H1 (cell line): Measurements from ENCODE around the gene FBLN5. TPM values are rescaled to one million over a fixed set of nuclear protein-coding genes. Genes with fewer than 3 reads are reported as not detected.

ENCODE experiments used
- CTCF ChIA-PET: fragments of 300-600 bp; sonication (Branson Sonifier 250); formaldehyde crosslinking; loops from one replicate; lab custom pipeline; 2021; ENCODE audit not compliant: partially characterized antibody; lab: Charles Lee
- POLR2A ChIA-PET: fragments of 300-600 bp; sonication (Branson Sonifier 250); formaldehyde crosslinking; loops from one replicate; lab custom pipeline; 2021; ENCODE audit warnings: inconsistent platforms; ENCODE audit not compliant: partially characterized antibody; lab: Charles Lee
- DNase-seq, 2 experiments: peaks; one replicate each; pipeline versions ENCODE4 v3.0.0 to v3.0.0-alpha.2; 2010 to 2022; ENCODE audit warnings: low spot score in 2 of 2, low read depth in 1 of 2, mixed read lengths in 1 of 2
- FAIRE-seq: peaks from 2 replicates; lab custom pipeline; 2011; peaks lifted over from hg19 to GRCh38; lab: Jason Lieb, UNC
- H2AFZ ChIP-seq: 2 replicates; pipeline ENCODE4 v1.8.1; 2012; ENCODE audit warnings: low read length, inconsistent platforms
- H2AK5ac ChIP-seq: 2 replicates; pipeline ENCODE4 v1.6.1; 2013; ENCODE audit warnings: low read depth, low read length
- H2BK120ac ChIP-seq: replicated peaks from 2 replicates; pipeline ENCODE3; 2013; ENCODE audit warnings: low read depth, low read length, inconsistent platforms
- H2BK12ac ChIP-seq: 2 replicates; pipeline ENCODE4 v1.6.1; 2013; ENCODE audit warnings: low read depth, low read length
- H2BK15ac ChIP-seq: 2 replicates; pipeline ENCODE4 v1.6.1; 2013; ENCODE audit warnings: low read length
- H2BK20ac ChIP-seq: 2 replicates; pipeline ENCODE4 v1.6.1; 2013; ENCODE audit warnings: low read length
- H2BK5ac ChIP-seq: 2 replicates; pipeline ENCODE4 v1.6.1; 2013; ENCODE audit warnings: low read depth, low read length
- H3K14ac ChIP-seq: 2 replicates; pipeline ENCODE4 v1.6.1; 2013; ENCODE audit warnings: inconsistent platforms; ENCODE audit not compliant: insufficient read length
- H3K18ac ChIP-seq: 2 replicates; pipeline ENCODE4 v1.6.1; 2013; ENCODE audit warnings: low read length; ENCODE audit errors: extremely low read depth
- H3K23ac ChIP-seq: 2 replicates; pipeline ENCODE4 v1.6.1; 2013; ENCODE audit warnings: inconsistent platforms; ENCODE audit not compliant: insufficient read length
- H3K23me2 ChIP-seq: 2 replicates; pipeline ENCODE4 v1.6.1; 2013; ENCODE audit warnings: low read depth, low read length
- H3K27ac ChIP-seq: 2 replicates; pipeline ENCODE4 v1.6.1; 2011; ENCODE audit warnings: low read depth, low read length, inconsistent platforms
- H3K27me3 ChIP-seq, 4 experiments: replicated peaks in 1 of 4; 1 replicate in 1 of 4; 2 replicates in 3 of 4; pipeline versions ENCODE4 v1.6.1 to v1.8.1; 2011 to 2013; ENCODE audit warnings: low read length in 3 of 4, mild to moderate bottlenecking in 3 of 4, inconsistent platforms in 2 of 4, mixed read lengths in 2 of 4, moderate library complexity in 1 of 4; ENCODE audit not compliant: control insufficient read depth in 3 of 4, insufficient read depth in 3 of 4; ENCODE audit errors: extremely low read depth in 1 of 4
- H3K36me3 ChIP-seq, 4 experiments: 2 replicates each; pipeline versions ENCODE4 v1.6.1 to v1.8.1; 2011 to 2013; ENCODE audit warnings: mild to moderate bottlenecking in 4 of 4, low read length in 3 of 4, moderate library complexity in 2 of 4, control low read depth in 1 of 4, inconsistent platforms in 1 of 4; ENCODE audit not compliant: insufficient read depth in 4 of 4, control insufficient read depth in 2 of 4
- H3K4ac ChIP-seq: replicated peaks from 2 replicates; pipeline ENCODE3; 2013; ENCODE audit warnings: low read length, low read depth, mixed read lengths, inconsistent platforms; ENCODE audit not compliant: insufficient read length
- H3K4me1 ChIP-seq, 4 experiments: replicated peaks in 1 of 4; 1 replicate in 1 of 4; 2 replicates in 3 of 4; pipeline versions ENCODE4 v1.6.1 to v1.8.1; 2011 to 2013; ENCODE audit warnings: low read length in 3 of 4, inconsistent platforms in 2 of 4, mixed read lengths in 1 of 4; ENCODE audit not compliant: insufficient read depth in 4 of 4, control insufficient read depth in 3 of 4
- H3K4me2 ChIP-seq, 2 experiments: 2 replicates each; pipeline versions ENCODE4 v1.6.1 to v1.8.1; 2011 to 2013; ENCODE audit warnings: low read depth in 2 of 2, low read length in 2 of 2, control low read depth in 1 of 2, inconsistent platforms in 1 of 2, mild to moderate bottlenecking in 1 of 2; ENCODE audit not compliant: insufficient read depth in 1 of 2
- H3K4me3 ChIP-seq, 4 experiments: fragments of 200-600, 300-600 bp in 1 of 4; sonication (generic), shearing (Covaris generic), sonication (Bioruptor Twin) in 1 of 4; 2 replicates each; pipeline versions ENCODE4 v1.5.1 to v1.8.1; 2011 to 2016; ENCODE audit warnings: low read length in 4 of 4, low read depth in 3 of 4, control low read depth in 2 of 4, inconsistent platforms in 2 of 4, mild to moderate bottlenecking in 2 of 4, mixed read lengths in 1 of 4, moderate library complexity in 1 of 4; ENCODE audit not compliant: insufficient read depth in 2 of 4; ENCODE audit errors: extremely low read depth in 1 of 4
- H3K56ac ChIP-seq: replicated peaks from 2 replicates; pipeline ENCODE3; 2013; ENCODE audit warnings: low read depth, mild to moderate bottlenecking, mixed read lengths, low read length, inconsistent platforms; ENCODE audit not compliant: insufficient read length
- H3K79me1 ChIP-seq: 2 replicates; pipeline ENCODE4 v1.6.1; 2013; ENCODE audit warnings: low read depth, low read length, control low read depth
- H3K79me2 ChIP-seq, 2 experiments: 2 replicates each; pipeline versions ENCODE4 v1.6.1 to v1.8.1; 2012 to 2013; ENCODE audit warnings: low read length in 2 of 2, mild to moderate bottlenecking in 2 of 2, inconsistent platforms in 1 of 2; ENCODE audit not compliant: insufficient read depth in 2 of 2, control insufficient read depth in 1 of 2
- H3K9ac ChIP-seq, 4 experiments: replicated peaks in 1 of 4; 1 replicate in 1 of 4; 2 replicates in 3 of 4; pipeline versions ENCODE4 v1.6.1 to v1.8.1; 2011 to 2013; ENCODE audit warnings: low read depth in 3 of 4, low read length in 3 of 4, control low read depth in 2 of 4, mild to moderate bottlenecking in 2 of 4, moderate library complexity in 2 of 4, inconsistent platforms in 1 of 4; ENCODE audit errors: extremely low read depth in 1 of 4
- H3K9me3 ChIP-seq, 2 experiments: 2 replicates each; pipeline versions ENCODE4 v1.6.1 to v1.8.1; 2012 to 2013; ENCODE audit warnings: mild to moderate bottlenecking in 2 of 2, moderate library complexity in 2 of 2, control low read depth in 1 of 2, inconsistent platforms in 1 of 2, low read depth in 1 of 2, low read length in 1 of 2, mixed read lengths in 1 of 2; ENCODE audit not compliant: insufficient read depth in 2 of 2
- H4K20me1 ChIP-seq, 2 experiments: replicated peaks in 1 of 2; 2 replicates each; pipeline versions ENCODE3 to v1.8.1; 2011 to 2013; ENCODE audit warnings: inconsistent platforms in 2 of 2, low read length in 2 of 2, mild to moderate bottlenecking in 1 of 2; ENCODE audit not compliant: insufficient read depth in 2 of 2, control insufficient read depth in 1 of 2
- H4K5ac ChIP-seq: 2 replicates; pipeline ENCODE4 v1.6.1; 2013; ENCODE audit warnings: low read length, low read depth, mixed read lengths, inconsistent platforms; ENCODE audit not compliant: insufficient read length
- H4K8ac ChIP-seq: 2 replicates; pipeline ENCODE4 v1.8.0; 2013; ENCODE audit warnings: mild to moderate bottlenecking, moderate library complexity, low read length, inconsistent platforms; ENCODE audit not compliant: insufficient read depth; ENCODE audit errors: extremely low read depth
- H4K91ac ChIP-seq: replicated peaks from 2 replicates; pipeline ENCODE3; 2013; ENCODE audit warnings: low read length, mixed read lengths, inconsistent platforms; ENCODE audit not compliant: insufficient read length
- EP300 ChIP-seq, 2 experiments: IDR thresholded peaks; 1 replicate in 1 of 2; 2 replicates in 1 of 2; pipeline ENCODE4 v1.6.1; 2011 to 2012; ENCODE audit warnings: low read depth in 2 of 2, low read length in 2 of 2, mild to moderate bottlenecking in 2 of 2, borderline replicate concordance in 1 of 2, inconsistent platforms in 1 of 2, moderate library complexity in 1 of 2
- JUN ChIP-seq: IDR thresholded peaks from 2 replicates; pipeline ENCODE4 v1.6.1; 2011; ENCODE audit warnings: low read depth, mild to moderate bottlenecking, improper control_type of control experiment, low read length
- MAFK ChIP-seq: IDR thresholded peaks from 2 replicates; pipeline ENCODE4 v1.6.1; 2012; ENCODE audit warnings: low read depth, mild to moderate bottlenecking, improper control_type of control experiment, low read length
- RBBP5 ChIP-seq: IDR thresholded peaks from 2 replicates; pipeline ENCODE4 v1.7.1; 2012; ENCODE audit warnings: low read depth, mild to moderate bottlenecking, inconsistent platforms, low read length, moderate library complexity, borderline replicate concordance
- RFX5 ChIP-seq: IDR thresholded peaks from 2 replicates; pipeline ENCODE4 v1.6.1; 2011; ENCODE audit warnings: low read depth, low read length, improper control_type of control experiment, borderline replicate concordance
- SIN3A ChIP-seq, 2 experiments: IDR thresholded peaks in 1 of 2; conservative IDR thresholded peaks in 1 of 2; 2 replicates each; pipeline ENCODE4 v1.6.1; 2011 to 2012; ENCODE audit warnings: low read length in 2 of 2, improper control_type of control experiment in 1 of 2, low read depth in 1 of 2, mild to moderate bottlenecking in 1 of 2
- SP2 ChIP-seq: IDR thresholded peaks from 2 replicates; pipeline ENCODE4 v1.6.1; 2012; ENCODE audit warnings: mild to moderate bottlenecking, low read length, inconsistent platforms
- SRF ChIP-seq: IDR thresholded peaks from 2 replicates; pipeline ENCODE4 v1.6.1; 2011; ENCODE audit warnings: mild to moderate bottlenecking, low read depth, low read length, moderate library complexity
- TAF7 ChIP-seq: optimal IDR thresholded peaks from 2 replicates; pipeline ENCODE3; 2011; ENCODE audit warnings: low read depth, mild to moderate bottlenecking, inconsistent platforms, low read length, moderate library complexity, borderline replicate concordance
- polyA plus RNA-seq, 7 experiments: library from polyadenylated mRNA; depleted of rRNA in 3 of 7; stranded (reverse) in 5 of 7; unstranded in 2 of 7; fragments of >200 nt in 5 of 7; fragments of 200-250 nt in 2 of 7; gene quantifications; 1 replicate in 5 of 7; 2 replicates in 1 of 7; 4 replicates in 1 of 7; pipeline versions ENCODE4 v1.2.1 to v1.2.3, GENCODE V29; 2011 to 2013; ENCODE audit warnings: missing spikeins in 2 of 7, mixed read lengths in 2 of 7
- total RNA-seq: library from RNA; stranded (reverse); fragmentation: NEBNext Ultra II Directional; extraction: Animal tissue kit (Norgen Biotek cat#: 25700); gene quantifications from 2 replicates; pipeline ENCODE4 v1.2.1, GENCODE V29; 2021

The FBLN5 gene
- total and polyA plus RNA-seq, 2 of the 8 experiments (the other 6 are each of a cell fraction or from before 2014, with no cell fraction given): 0.88 to 3.5 TPM

- CTCF ChIA-PET: interaction anchor here (2.9 kb wide), 1 partner anchor 17 kb away, joined by 8 read pairs; no protein-coding TSS in a partner anchor
- no peak overlapping the region for H4K8ac ChIP-seq
- POLR2A ChIA-PET: no interaction called here
- H3K4me3 ChIP-seq: no peak overlapping the region
- H3K27me3 ChIP-seq: no peaks in the 10 kb centered on the region
- H3K4me2 ChIP-seq: no peak overlapping the region
- no peak overlapping the region for H2BK5ac ChIP-seq
- H3K79me1 ChIP-seq: no peaks in the 10 kb centered on the region
- no peak overlapping the region for H2BK120ac ChIP-seq
- H3K56ac ChIP-seq: no peak overlapping the region
- no peak overlapping the region for H4K91ac ChIP-seq
- TF ChIP-seq RFX5 (no peak), RBBP5 (no peak), TAF7 (no peak), MAFK (no peak), EP300 (IDR thresholded peaks at IDR 0.05; ENCODE audit: borderline replicate concordance in 1 of 2, low read depth in 2 of 2, low read length in 2 of 2) (no peak), SRF (no peak), SIN3A (conservative IDR thresholded peaks at IDR 0.05 in 1 of 2, IDR thresholded peaks at IDR 0.05 in 1 of 2; ENCODE audit: low read depth in 1 of 2, low read length in 2 of 2) (no peak), SP2 (no peak), JUN (no peak)
- no peak for DNase-seq
- no peaks in the 10 kb centered on the region for H3K23me2 ChIP-seq
- H3K27ac ChIP-seq: no peak overlapping the region
- no peak overlapping the region for H3K18ac ChIP-seq
- no peak overlapping the region for H2AK5ac ChIP-seq
- H3K4me1 ChIP-seq: no peaks in the 10 kb centered on the region
- no peak overlapping the region for H2BK15ac ChIP-seq
- no peak overlapping the region for H3K14ac ChIP-seq
- no peak overlapping the region for H2BK12ac ChIP-seq
- no peak overlapping the region for H2BK20ac ChIP-seq
- no peak overlapping the region for H3K4ac ChIP-seq
- H3K23ac ChIP-seq: no peak overlapping the region
- H3K36me3 ChIP-seq: peaks cover 0 to 3% (median 0%) of the 10 kb centered on the region in 4 experiments; a peak in 3 of 8 replicates
- H4K5ac ChIP-seq: no peak overlapping the region
- H4K20me1 ChIP-seq: no peaks in the 10 kb centered on the region
- H3K9ac ChIP-seq: no peak overlapping the region
- no peak for FAIRE-seq
- H2AFZ ChIP-seq: no peak overlapping the region
- no peaks in the 10 kb centered on the region for H3K79me2 ChIP-seq
- no peaks in the 10 kb centered on the region for H3K9me3 ChIP-seq
Measured at GRCh38 chr14:91980157-91980556, 32.7 kb upstream of the FBLN5 start.
